GM18502 (cell line): ENCODE measurements around the gene PHAF1.

Source experiments
- ATAC-seq: cut with Tn5 transposase; IDR thresholded peaks from one replicate; pipeline ENCODE4 v1.9.1; 2021; ENCODE audit warnings: mild to moderate bottlenecking; ENCODE audit not compliant: unreplicated experiment, poor library complexity

The PHAF1 gene

DNA sequence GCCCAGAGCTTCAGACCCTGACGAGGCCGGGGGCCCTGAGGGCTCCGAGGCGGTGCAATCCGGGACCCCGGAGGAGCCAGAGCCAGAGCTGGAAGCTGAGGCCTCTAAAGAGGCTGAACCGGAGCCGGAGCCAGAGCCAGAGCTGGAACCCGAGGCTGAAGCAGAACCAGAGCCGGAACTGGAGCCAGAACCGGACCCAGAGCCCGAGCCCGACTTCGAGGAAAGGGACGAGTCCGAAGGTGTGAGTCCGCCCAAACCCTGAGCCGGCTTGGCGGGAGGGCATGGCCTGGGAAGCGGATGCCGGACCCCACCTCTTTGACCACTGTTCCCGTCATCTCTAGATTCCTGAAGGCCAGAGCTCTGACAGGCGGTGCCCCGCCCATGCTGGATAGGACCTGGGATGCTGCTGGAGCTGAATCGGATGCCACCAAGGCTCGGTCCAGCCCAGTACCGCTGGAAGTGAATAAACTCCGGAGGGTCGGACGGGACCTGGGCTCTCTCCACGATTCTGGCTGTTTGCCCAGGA, 65.0 kb downstream of the PHAF1 start:
- ATAC-seq = no peak

DNA sequence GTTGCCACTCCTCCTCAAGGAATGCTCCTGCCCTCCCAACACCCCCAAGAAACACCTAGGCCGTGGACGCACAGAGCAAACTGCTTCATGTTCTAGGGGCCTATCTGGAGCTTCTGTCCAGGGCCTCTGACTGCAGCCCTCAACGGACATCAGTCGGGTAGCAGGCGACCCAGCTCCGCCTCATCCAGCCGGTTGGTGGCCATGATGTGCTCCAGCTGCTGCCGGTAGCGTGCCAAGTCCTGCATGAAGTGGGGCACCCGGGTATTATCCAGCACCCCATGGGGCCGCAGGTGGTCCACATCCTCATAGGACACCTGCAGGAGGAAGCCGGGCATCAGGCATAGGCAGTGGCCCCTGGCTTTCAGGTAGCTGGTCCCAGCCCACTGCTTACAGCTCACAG, 66.9 kb downstream of the PHAF1 start:
- no peak for ATAC-seq

DNA sequence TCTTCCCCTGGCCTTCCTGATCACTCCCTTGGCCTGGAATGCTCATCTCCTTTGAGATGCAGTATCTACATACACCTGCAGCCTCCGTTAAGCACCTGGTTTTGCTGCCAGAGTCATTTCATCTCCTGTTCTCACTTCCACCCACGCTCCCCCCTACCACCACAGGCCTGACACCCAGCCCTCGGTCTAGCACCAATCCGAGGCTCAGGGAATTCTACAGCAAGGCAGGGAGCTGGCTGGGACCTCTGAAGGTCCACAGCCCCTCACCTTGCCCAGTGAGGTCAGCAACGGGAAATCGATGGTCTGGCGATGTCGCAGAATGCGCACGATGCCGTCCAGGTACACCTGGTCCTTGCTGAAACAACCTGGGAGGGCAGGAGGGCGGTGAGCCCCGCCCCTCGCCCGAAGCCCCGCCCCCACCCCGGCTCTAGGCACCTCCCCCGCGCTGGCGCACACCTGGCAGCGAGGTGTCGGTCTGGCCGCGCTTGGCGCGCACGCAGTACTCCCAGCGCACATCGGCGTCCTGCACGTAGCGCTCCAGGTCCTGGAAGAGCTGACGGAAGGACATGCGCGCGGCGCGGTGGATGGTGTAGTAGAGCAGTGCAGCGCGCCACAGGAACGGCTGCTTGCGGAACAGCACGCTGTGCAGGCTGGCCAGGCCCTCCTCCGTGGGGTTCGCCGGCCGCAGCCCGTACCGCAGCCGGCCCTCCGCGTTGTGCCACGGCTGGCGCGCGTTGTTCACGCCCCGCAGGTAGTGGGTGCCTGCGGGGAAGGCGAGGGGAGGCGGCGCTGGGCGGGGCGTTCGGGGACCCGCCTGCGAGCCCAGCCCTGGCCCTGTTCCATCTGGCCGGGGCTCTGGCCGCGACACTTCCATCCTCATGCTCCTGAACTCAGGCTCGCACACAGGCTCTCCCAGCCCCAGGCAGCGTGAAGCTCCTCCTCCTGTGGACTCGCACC, 68.3 kb downstream of the PHAF1 start:
- no peak for ATAC-seq

GRCh38 chr16:67179421-67180080, 69.8 kb downstream of the PHAF1 start:
- ATAC-seq = no peak

- ATAC-seq = no peak
These were observed 70.4 kb downstream of the PHAF1 start for GRCh38 chr16:67180166-67180565.

DNA sequence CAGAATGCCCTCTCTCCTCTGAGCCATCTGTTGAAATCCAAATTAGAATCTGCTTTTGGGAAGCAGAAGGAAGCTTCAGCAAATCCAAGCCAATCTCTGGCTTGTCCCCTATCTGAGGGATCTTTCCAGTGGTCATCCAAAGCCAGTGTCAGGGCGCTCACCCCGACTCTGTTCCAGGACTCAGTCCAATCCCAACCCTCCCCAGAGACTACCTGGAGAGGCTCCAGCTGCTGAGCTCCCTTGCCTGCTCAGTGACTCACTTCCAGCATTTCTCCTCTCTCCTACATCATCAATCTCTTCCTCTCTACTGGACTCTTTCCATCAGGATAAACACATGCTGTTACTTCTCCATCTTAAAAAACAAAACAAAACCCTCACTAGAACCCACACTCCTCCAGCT, 71.6 kb downstream of the PHAF1 start:
- no peak for ATAC-seq

GRCh38 chr16:67182288-67182687, 72.5 kb downstream of the PHAF1 start:
- ATAC-seq = no peak

GRCh38 chr16:67183284-67183626, 73.5 kb downstream of the PHAF1 start:
- ATAC-seq = no peak

DNA sequence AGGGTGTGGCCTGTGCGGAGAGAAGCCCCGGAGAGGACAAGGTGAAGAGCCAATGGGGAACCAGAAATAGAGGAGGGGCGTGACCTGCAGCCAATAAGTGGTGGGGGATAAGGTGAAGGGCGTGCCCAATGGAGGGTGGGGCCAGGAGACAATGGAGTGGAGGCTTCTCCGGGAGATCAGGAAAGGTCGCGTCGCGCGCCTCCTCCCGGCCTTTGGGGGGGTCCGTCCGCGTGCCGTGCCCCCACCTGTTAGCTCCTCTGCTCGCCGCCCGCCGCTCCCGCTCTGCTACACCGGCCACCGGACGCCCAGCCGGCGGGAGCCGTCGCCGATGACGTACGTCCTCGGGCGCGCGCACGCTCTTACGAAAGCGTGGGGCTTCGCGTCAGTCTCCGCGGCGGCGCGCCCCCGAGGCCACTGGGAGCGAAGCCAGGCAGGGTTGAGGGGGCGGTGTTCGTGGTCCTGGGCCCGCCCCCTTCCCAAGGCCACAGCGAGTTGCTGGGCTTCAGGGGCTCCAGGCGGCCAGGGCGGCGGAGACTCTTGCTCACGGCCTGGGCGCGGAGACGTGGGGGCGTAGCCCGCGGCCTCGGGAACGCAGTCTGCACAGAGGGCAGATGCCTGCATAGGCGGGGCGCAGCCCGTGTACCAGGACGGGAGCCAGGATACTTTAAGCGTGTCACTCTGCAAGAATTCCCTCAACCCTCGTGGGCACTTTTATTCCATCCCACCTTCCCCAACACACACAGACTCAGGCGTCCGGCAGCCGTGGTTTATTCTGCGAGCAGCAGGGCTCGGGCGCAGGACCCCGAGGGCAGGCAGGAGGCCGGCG, 74.1 kb downstream of the PHAF1 start, which contains the start of gene MATCAP1:
Gene MATCAP1 (minus strand): TSS at position 337 of the 826 bp plus-strand sequence. CDS start 3,353 bp downstream, outside the sequence.
- peak; percentile 92 for ATAC-seq

DNA sequence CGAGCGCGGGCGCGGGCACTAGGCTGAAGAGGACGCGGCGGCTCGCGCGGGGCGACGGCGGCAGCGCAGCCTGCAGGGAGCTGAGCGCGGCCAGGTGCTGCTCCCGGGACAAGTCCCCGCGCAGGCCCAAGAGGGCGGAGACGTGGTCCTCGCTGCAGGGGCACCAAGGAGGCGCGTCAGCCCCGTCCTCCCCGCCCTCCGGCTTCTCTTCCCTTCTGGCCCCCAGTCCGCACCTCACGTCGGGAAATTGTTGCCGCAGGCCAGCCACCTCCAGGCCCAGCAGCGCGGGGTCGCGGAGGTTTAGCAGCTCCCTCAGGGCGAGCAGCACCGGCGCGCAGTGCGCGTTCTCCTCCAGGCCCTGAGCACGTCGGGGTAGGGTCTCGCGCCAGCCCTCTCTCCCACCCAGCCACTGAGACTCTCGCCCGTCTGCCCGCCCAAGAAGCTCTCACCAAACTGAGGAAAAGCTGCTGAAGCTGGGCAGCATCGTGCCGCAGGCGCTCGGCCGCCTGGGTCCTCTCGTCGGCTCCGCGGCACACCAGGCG, 74.8 kb downstream of the PHAF1 start:
- ATAC-seq = no peak

DNA sequence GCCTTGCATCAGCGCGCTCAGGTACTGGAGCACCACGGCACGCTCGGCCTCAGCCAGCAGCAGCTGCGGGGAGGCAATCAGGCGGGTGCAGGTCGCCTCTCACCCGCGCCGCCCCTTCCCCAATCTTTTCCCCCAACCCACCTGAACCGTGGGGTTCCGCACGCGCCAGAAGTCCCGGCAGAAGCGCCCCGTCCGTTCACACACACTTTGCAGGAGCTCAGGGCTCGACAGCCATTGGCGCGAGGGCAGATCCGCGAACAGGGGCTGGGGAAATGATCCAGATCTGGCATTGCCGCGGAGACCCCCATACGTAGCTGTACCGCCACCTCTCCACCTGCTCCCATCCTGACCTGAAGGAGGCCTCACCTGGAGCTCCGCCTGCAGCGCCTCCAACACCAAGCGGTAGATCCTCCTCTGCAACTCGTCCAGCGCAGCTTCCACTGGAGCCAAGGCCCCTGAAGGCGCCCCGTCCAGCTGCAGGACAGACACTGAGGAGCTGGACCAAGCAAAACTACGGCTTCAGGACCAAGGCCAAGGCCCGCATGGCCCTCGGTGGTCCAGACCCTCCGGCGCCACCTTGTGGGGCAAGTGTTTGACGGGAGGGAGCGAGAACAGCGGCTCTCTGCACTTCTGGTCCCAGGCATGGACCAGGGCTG, 75.4 kb downstream of the PHAF1 start:
- no peak for ATAC-seq

- ATAC-seq = no peak
These were observed 76.0 kb downstream of the PHAF1 start for GRCh38 chr16:67185651-67186134.

- ATAC-seq = no peak
These were observed 76.8 kb downstream of the PHAF1 start for GRCh38 chr16:67186550-67186950.

GRCh38 chr16:67187175-67187890, 77.6 kb downstream of the PHAF1 start:
- no peak for ATAC-seq

DNA sequence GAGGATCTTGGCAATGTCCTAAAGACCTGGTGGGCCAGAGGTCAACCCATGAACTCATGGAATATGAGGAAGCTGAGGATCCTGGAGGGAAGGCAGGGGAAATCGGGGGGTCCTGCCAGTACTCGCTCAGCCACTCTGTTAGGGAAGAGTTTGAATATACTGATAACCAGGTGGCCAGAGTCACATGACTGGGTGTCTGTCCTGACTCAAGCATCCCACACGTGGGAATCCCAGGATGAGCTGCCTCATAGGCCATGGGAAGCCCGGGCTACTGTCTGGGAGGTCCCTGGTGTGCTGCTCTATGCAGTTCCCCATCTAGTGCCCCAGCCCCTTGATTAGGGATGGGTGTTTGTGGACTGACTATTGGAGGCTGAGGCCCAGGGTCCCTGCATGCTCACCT, 78.6 kb downstream of the PHAF1 start:
- ATAC-seq = no peak

DNA sequence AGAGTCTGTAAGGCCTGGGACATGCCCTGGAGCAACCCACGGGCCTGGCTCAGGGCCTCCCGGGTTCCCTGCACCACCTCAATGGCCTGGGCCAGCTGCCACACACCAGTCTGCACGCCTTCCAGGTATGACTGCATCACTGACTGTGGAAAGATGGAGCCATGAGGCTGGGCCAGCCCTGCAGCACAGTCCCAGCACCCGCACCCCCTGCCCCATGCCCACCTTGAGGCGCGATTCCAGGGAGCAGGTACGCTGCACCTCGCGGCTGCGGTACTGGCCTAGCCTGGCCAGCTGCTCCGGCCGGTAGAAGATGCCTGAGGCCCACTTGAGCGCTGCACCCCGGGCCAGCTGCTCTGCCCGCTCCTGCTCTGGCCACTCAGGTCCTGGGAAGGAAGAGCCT, 79.1 kb downstream of the PHAF1 start:
- ATAC-seq = no peak

DNA sequence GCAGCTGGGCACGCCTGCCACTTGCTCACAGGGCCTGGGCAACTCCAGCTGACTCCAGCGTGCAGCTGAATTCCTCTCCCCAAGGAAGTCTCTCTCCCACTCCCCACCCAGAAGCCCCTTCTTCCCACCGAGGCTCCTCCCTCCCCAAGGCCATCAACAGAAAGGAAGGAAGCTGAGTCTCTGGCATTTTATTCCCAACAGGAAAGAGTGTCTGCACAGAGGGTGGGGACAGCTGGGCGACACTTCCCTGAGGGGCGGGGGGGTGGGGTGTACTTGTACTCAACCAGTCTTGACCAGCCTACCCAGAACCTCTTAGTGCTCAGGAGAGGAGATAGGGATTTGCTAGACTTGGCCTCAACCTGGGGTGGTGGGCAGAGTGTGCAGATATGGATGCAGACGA, 80.3 kb downstream of the PHAF1 start, which contains the start of gene EXOC3L1:
Gene EXOC3L1 (minus strand): TSS at position 96 of the 400 bp plus-strand sequence. CDS start 460 bp downstream, outside the sequence.
- no peak for ATAC-seq

DNA sequence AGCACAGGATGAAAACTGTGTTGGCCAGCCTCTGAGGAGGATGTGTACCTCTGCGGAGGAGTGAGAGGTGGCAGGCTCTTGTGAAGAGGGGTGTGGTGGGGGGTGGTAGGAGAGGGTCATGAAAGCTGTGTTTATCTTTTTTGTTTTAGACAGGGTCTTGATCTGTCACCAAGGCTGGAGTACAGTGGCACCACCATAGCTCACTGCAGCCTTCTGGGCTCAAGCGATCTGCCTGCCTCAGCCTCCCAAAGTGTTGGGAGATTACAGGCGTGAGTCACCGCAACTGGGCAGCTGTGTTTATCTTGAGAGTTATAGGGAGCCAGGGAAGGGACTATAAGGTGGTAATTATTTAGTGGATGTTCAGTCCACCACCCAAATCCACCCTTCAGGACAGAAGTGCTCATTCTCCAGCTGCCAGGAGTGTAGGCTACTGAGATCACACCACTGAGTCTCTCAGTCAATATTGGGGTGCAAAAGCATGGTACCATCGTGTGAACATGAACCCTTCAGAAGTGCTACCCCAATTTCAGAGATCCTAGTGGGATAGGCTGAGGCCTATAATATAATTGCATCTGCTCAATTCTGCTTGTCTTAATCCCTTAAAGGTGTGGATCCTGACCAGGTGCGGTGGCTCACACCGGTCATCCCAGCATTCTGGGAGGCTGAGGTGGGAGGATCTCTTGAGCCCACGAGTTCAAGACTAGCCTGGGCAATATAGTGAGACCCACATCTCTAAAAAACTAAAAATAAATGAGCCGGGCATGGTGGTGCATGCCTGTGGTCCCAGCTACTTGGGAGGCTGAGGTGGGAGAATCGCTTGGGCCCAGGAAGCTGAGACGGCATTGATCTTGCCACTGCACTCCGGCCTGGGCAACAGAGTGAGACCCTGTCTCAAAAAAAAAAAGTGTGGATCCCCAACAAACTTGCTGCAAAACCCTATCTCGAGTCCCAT, 81.0 kb downstream of the PHAF1 start:
- ATAC-seq = no peak
